Raji (cell line): Measurements from ENCODE around the gene EEF1B2.

Experiments
- POLR2A ChIP-seq: IDR thresholded peaks from 2 replicates; pipeline ENCODE4 v1.6.1; 2011; ENCODE audit warnings: low read depth, low read length, control low read depth; ENCODE audit not compliant: insufficient read depth

The EEF1B2 gene

GRCh38 chr2:206203331-206203730, 43.6 kb downstream of the EEF1B2 start:
- TF ChIP-seq POLR2A, result no peak

DNA sequence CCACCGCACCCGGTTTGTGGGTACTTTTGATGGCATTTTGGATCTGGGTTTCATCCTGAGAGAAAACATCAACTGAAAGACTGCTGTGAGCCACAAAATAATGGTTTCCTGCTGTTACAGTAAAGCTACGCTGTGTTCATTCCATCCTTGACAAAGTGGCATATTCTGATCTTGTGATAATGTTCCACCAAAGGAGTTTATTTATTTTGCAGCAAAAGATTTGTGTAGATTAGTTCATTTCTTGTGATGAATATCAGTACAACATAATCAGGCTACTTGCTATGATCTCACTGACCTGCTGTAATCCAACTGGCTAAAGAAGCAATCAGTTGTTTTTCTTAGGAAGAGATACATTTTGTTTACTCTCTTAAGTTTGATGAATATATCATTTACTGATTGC, 45.0 kb downstream of the EEF1B2 start:
- TF ChIP-seq POLR2A, result no peak

DNA sequence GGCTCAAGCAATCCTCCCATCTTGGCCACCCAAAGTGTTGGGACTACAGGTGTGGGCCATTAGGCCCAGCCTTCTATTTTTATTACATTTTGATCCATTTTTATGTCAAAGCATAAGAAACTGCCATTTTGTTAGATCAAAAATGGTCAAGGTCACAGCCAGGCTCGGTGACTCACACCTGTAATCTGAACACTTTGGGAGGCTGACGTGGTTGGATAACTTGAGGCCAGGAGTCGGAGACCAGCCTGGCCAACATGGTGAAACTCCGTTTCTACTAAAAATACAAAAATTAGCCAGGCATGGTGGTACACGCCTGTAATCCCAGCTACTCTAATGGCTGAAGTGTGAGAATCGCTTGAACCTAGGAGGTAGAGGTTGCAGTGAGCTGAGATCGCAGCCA, 49.2 kb downstream of the EEF1B2 start:
- no peak for TF ChIP-seq POLR2A

DNA sequence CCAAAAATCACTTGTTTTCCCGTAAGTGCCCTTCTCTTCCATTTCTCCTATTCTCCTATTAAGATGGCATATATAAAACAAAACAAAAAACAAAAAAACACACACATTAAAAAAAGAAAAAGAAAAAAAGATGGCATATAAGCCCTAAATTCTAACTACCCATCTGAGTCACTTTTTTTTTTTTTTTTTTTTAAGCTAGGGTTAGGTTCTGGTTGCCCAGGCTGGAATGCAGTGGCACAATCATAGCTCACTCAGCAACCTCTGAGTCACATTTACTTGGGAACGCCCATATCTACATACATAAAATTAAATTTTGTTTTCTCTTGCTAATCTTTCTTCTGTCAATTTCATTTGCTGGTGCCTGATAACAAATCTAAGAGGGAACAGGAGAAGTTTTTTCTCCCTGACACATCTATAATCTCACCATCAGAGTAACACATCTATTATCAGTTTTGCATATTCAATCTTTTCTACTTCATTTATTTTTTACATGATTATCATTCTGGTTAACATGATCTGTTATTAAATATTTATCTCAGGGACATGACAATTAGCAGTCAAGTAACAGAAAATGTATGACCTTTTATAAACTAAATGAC, 52.1 kb downstream of the EEF1B2 start:
- TF ChIP-seq POLR2A, result no peak
